Activated T-cell treated with anti-CD3 and anti-CD28 coated beads, Interleukin-2, amount 50 U/mL, for 4 hours (primary cell): ENCODE results near the gene GSTA4. TPM values are rescaled to one million over a fixed set of nuclear protein-coding genes. Genes with fewer than 3 reads are reported as not detected.
"Not testable (repeated sequence)": the region's sequence is repeated elsewhere in the genome, so short reads cannot be mapped to it uniquely, and the experiment has no call there.

ENCODE experiments used
- ATAC-seq, 2 donors: fragments of 200-7000 bp; cut with Tn5 transposase; one replicate each; pipeline ENCODE4 v1.10.0; 2021
- DNase-seq: peaks from one replicate; pipeline ENCODE4 v3.0.0-alpha.2; 2020
- H3K27me3 Mint-ChIP-seq: one replicate; pipeline ENCODE4 v1.8.0; 2021; ENCODE audit warnings: low read depth, mixed read lengths
- H3K36me3 Mint-ChIP-seq: one replicate; pipeline ENCODE4 v1.8.0; 2022; ENCODE audit warnings: mixed read lengths; ENCODE audit not compliant: insufficient read depth
- H3K4me1 Mint-ChIP-seq: one replicate; pipeline ENCODE4 v1.8.0; 2021; ENCODE audit warnings: low read depth, mixed read lengths
- H3K4me3 Mint-ChIP-seq: one replicate; pipeline ENCODE4 v1.8.0; 2021; ENCODE audit warnings: mild to moderate bottlenecking, moderate library complexity, mixed read lengths
- H3K9me3 Mint-ChIP-seq: one replicate; pipeline ENCODE4 v1.8.0; 2021; ENCODE audit warnings: mixed read lengths
- total RNA-seq, 3 donors: library from RNA; stranded (reverse); gene quantifications; one replicate each; pipeline ENCODE4 v1.2.1, GENCODE V29; 2021

Gene GSTA4
- total RNA-seq, 3 donors from 2014 or later, result 3.7 to 5.2 (median 3.9) TPM

DNA sequence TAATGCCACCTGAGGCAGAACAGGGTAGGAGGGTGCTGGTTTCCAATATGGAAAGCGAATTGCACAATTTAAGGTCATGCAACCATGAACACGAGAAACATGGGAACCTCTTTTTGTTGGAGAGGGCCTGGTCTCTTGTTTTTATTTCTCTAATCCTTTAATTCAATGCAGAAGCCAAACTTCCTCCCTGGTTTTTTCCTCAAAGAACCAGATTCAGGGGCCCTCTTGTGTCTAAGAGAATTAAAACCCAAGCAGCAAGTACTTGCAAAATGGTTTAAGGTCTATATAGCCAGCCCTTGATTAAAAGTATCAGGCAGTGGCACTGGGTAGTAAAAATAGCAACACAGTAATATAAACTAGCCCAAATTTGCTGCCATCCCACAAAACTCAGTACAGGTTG, 19.5 kb downstream of the GSTA4 start:
- ATAC-seq, result no peak
- H3K27me3 Mint-ChIP-seq, result no peaks in the 10 kb centered on the region
- H3K9me3 Mint-ChIP-seq, result no peaks in the 10 kb centered on the region
- H3K36me3 Mint-ChIP-seq, result no peaks in the 10 kb centered on the region
- peaks cover 22% of the 10 kb centered on the region for H3K4me1 Mint-ChIP-seq
- DNase-seq, result no peak
- H3K4me3 Mint-ChIP-seq, result no peak overlapping the region

DNA sequence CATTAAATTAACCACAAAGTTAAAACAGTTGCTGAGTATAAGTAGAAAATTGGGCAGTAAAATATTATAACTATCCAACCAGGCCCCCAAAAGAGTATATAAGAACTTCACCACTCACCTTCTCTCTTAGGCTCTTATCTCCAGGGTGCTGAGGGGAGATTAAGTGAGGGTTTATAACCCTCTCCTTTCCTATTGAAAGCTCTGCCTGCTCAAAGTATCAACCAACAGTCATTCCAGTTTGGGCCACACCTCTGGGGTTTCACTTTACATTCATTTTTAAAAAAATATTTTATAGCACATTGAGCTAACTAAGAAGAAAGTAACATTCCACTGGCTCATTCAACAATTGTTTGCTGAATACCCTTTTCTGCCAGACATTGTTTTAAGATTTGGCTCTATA, 22.1 kb downstream of the GSTA4 start:
- Mint-ChIP-seq H3K27me3 (no peaks in the 10 kb centered on the region), H3K36me3 (no peaks in the 10 kb centered on the region), H3K4me3 (no peak overlapping the region), H3K9me3 (no peaks in the 10 kb centered on the region), H3K4me1 (peaks cover 17% of the 10 kb centered on the region)
- no peak for ATAC-seq
- no peak for DNase-seq

DNA sequence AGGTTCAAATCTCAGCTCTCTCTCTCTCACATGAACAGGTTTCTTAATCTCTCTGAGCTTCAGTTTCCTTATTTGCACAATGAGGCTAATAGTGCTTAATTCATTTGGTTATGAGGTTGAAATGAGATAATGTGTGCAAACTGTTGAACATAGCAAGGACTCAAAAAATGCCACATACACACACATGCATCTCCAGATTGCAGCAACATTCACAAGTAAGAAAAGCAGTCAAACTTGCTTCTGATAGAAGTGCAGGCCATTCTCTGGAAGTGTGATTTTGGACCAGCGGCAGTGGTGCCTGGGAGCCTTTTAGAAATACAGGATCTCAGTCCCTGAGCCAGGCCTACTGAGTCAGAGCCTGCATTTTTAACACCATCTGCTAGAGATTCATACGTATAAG, 25.7 kb downstream of the GSTA4 start:
- H3K36me3 Mint-ChIP-seq, result no peaks in the 10 kb centered on the region
- H3K4me3 Mint-ChIP-seq, result no peak overlapping the region
- H3K4me1 Mint-ChIP-seq, result no peaks in the 10 kb centered on the region
- H3K9me3 Mint-ChIP-seq, result no peaks in the 10 kb centered on the region
- DNase-seq (no peak), ATAC-seq (no peak)
- H3K27me3 Mint-ChIP-seq, result no peaks in the 10 kb centered on the region

DNA sequence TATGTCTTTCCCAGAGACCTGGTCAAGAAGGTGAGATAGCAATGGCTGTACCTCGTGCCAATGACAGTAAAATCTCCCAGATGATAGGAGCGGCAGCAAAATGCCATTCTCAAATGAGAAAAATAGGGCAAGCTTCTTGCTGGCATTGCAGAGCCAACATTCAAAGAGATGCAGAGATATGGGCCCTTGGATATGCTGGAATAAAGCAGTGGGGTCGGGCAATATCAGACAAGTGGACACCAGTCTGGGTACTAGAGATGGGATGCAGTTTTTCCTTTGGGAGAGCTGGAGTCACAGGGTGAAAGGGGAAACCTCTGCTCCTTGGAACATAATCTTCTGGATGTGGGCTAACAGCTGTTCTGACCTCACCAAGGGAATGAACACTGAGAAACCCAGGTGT, 29.0 kb downstream of the GSTA4 start:
- Mint-ChIP-seq H3K9me3 (no peaks in the 10 kb centered on the region), H3K27me3 (no peaks in the 10 kb centered on the region), H3K36me3 (no peaks in the 10 kb centered on the region), H3K4me1 (no peaks in the 10 kb centered on the region), H3K4me3 (no peak overlapping the region)
- DNase-seq (no peak), ATAC-seq (no peak)

DNA sequence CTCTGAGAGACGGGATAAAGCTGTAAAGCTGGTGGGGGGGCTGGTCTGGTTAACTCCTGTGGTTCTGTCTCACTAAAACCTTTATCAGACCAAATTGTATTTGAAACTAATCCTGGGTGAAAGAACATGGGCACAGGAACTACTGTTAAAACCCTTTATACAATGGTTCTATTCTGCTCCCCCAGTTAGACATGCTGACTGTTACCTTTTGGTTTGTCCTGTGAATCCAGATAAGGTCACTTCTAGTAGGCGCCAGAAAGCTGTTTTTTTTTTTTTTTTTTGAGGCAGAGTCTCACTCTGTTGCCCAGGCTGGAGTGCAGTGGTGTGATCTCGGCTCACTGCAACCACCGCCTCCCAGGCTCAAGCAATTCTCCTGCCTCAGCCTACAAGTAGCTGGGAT, 29.7 kb downstream of the GSTA4 start:
- no peak for DNase-seq
- Mint-ChIP-seq H3K4me3 (no peak overlapping the region), H3K4me1 (no peaks in the 10 kb centered on the region), H3K27me3 (no peaks in the 10 kb centered on the region), H3K9me3 (no peaks in the 10 kb centered on the region), H3K36me3 (no peaks in the 10 kb centered on the region)
- no peak for ATAC-seq

DNA sequence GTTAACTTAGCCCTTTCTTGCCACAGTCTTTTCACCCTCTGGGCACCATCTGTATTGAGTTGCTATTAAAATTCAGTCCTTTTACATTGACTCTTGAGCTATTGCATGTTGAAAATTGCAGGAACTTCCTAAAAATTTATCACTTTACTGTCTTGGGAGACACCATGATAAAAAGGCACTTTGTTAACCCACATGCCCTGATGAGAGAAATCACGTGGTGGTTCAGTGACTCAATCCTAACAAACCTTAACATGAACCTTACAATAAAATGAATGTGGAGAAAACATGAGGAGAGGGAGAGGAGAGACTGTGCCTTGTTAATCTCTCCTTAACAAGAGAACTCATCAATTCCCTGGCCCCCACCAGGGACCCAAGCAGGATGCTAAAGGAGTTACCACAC, 30.8 kb downstream of the GSTA4 start:
- Mint-ChIP-seq H3K4me1 (no peaks in the 10 kb centered on the region), H3K4me3 (no peak overlapping the region), H3K36me3 (no peaks in the 10 kb centered on the region), H3K27me3 (no peaks in the 10 kb centered on the region), H3K9me3 (no peaks in the 10 kb centered on the region)
- ATAC-seq (no peak), DNase-seq (no peak)

DNA sequence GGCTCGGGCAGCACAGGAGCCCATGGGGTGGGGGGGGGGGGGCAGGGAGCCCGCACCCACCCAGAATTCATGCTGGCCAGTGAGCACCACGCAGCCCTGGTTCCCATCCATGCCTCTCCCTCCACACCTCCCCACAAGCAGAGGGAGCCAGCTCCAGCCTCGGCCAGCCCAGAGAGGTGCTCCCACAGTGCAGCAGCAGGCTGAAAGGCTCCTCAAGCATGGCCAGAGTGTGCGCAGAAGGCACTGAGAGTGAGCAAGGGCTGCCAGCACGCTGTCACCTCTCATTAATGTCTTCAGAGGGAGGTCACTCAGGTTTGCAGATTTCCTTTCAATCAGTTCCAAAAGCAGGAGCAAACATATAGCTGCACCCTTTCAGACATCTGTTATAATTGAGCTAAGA, 32.4 kb downstream of the GSTA4 start:
- DNase-seq (no peak), ATAC-seq (no peak)
- no peaks in the 10 kb centered on the region for H3K9me3 Mint-ChIP-seq
- H3K27me3 Mint-ChIP-seq, result no peaks in the 10 kb centered on the region
- H3K4me3 Mint-ChIP-seq, result no peak overlapping the region
- H3K4me1 Mint-ChIP-seq, result no peaks in the 10 kb centered on the region
- H3K36me3 Mint-ChIP-seq, result no peaks in the 10 kb centered on the region

DNA sequence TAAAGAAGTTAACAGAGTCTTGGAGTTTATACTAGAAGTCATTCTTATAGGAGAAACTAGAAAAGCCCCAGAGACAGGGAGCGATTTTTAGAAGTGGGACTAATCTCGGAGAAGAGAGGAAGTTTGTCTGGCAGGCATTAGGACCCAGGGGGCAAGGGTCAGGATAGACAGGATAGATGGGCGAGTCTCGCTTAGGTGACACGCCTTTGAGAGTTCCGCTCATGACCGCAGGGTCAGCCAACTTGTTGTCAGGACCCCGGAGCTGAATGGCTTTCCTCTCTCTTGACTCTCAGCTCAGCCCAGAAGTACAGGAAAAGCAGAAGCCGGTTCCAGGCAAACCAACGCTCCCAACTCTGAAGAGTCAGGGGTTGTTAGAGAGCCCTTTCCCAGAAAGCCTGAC, 34.1 kb downstream of the GSTA4 start:
- H3K4me3 Mint-ChIP-seq, H3K27me3 Mint-ChIP-seq, H3K9me3 Mint-ChIP-seq, H3K4me1 Mint-ChIP-seq, H3K36me3 Mint-ChIP-seq, ATAC-seq, DNase-seq: not testable (repeated sequence)

DNA sequence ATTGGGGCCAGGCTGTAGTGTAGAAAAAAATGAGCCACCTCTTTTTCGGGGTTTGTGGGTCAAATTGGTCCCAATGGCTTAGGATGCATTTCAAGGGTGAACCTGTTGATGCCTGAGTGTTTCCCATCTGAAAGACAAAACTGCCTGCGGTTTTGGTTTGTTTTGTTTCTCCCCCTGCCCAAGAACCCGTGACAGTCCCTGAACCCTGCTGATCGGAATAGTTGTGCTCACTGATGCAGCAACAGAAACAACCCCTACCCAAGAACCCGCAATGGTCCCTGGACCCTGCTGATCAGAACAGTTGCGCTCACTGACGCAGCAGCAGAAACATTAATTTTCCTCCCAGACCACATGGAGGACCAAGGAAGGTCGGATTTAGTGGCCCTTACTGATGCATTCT, 34.9 kb downstream of the GSTA4 start:
- not testable (repeated sequence) for ATAC-seq, H3K9me3 Mint-ChIP-seq, H3K36me3 Mint-ChIP-seq, H3K4me1 Mint-ChIP-seq, H3K27me3 Mint-ChIP-seq, DNase-seq, H3K4me3 Mint-ChIP-seq

DNA sequence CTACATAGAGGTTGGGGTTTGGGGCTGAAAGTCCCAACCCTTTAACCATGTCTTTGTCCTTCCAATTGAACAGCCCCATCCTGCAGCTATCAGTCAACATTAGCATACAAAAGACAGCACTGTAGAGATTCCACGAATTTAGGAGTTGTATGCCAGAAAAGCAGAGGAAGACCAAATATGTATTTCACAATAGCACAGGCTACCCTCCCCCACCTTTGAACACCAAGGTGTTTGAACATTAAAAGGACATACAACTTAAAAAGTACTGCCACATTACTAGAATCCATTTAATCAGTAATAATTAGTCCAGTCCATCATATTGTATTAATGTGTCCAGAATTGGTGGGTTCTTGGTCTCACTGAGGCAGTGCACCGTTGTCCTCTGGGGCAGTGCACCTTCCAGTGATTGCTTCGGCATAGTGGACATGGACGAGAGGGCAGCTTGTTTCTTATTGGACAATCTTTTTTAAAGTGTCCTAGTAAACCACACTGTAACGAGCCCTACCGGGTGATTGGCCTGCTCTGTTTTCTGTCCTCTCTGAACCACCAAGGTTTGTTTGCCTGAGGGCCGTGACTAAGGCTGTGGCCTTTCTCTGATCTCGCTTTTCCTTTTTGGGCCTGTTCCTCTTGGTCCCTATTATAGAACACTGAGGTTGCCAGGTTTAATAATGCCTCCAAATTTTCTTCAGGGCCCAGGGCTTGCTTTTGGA, 36.4 kb downstream of the GSTA4 start:
- ATAC-seq (no peak), DNase-seq (no peak)
- Mint-ChIP-seq H3K4me3 (no peak overlapping the region), H3K36me3 (no peaks in the 10 kb centered on the region), H3K9me3 (no peaks in the 10 kb centered on the region), H3K27me3 (no peaks in the 10 kb centered on the region), H3K4me1 (no peaks in the 10 kb centered on the region)

DNA sequence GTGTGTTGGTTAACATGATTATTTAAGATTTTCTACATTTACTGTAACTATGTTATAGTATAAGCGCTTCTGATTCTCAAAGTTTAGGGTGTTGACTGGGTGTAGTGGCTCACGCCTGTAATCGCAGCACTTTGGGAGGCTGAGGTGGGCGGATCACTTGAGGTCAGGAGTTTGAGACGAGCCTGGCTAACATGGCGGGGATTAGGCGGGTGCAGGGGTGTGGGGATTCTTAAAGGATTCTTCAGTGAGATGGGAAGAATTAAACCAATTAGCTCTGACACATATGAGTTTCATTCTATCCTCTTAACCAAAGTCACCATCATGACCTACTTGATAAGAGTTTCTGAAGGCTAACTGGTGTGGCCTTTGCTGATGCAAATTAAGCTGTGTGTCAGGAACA, 39.2 kb downstream of the GSTA4 start:
- Mint-ChIP-seq H3K4me1 (no peaks in the 10 kb centered on the region), H3K27me3 (no peaks in the 10 kb centered on the region), H3K36me3 (no peaks in the 10 kb centered on the region), H3K9me3 (no peaks in the 10 kb centered on the region), H3K4me3 (no peak overlapping the region)
- no peak for DNase-seq
- ATAC-seq, result no peak

DNA sequence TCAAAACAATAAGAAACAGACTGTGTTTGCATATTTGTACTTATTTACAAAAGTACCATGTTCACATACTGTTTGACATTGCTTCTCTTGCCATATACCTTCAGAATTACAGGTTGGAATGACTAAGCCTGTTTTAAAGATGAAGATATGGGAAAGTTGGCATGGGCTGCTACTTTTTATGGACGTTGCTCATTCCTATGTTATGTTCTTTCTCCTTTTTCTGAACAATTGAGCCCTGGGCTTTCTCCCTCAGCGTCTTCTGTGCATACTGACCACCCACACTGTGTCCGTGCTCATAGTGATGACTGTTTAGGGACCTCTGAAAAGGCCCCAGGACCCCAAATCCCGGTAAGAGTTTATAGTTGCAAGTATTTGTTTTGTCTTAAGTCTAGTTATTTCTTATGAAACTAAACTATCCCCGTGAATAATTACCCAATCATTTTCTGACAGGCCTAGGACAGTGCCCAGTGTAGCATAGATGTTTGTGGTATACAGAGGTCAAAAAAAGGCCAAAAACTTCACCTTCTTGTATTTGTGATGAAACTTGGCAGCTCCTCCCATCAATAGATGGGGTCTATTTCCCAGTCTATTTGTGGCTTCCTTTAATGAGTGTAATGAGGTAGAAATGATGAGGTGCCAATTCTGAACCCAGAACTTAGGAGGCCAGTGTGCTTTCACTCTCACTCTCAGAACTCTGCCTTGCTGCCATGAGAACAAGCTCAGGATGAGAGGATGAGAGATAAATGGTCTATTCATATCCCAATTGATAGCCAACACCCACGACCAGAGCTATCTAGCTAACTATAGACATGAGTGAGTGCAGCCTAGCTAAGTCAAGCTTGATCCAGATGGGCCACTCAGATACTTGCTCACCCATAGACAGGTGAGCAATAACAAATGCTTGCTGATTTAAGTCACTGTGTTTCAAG, 40.9 kb downstream of the GSTA4 start:
- Mint-ChIP-seq H3K27me3 (no peaks in the 10 kb centered on the region), H3K36me3 (no peaks in the 10 kb centered on the region), H3K4me1 (no peaks in the 10 kb centered on the region), H3K9me3 (no peaks in the 10 kb centered on the region), H3K4me3 (no peak overlapping the region)
- ATAC-seq (no peak), DNase-seq (no peak)

DNA sequence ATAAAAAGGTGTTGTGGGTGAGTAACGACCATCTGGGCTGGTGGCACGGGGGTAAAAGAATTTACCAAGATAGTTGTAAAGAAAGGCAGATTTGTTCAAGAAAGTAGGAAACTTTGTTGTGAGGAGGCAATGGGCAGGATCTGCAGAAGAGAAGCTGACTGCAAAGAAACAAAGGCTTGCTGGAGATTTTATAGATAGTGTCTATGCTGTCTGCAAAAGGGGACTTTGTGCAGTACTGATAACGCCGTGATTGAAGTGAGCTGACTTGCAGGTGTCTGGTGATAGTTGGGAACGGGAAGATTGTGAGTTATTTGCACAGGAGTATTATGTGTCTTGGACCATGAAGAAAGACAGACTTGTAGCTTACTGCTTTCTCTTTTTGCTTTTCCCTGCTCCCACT, 48.8 kb downstream of the GSTA4 start:
- DNase-seq (no peak), ATAC-seq (no peak)
- no peaks in the 10 kb centered on the region for H3K36me3 Mint-ChIP-seq
- no peak overlapping the region for H3K4me3 Mint-ChIP-seq
- H3K27me3 Mint-ChIP-seq, result peaks cover 16% of the 10 kb centered on the region
- H3K9me3 Mint-ChIP-seq, result no peaks in the 10 kb centered on the region
- peaks cover 3% of the 10 kb centered on the region for H3K4me1 Mint-ChIP-seq

DNA sequence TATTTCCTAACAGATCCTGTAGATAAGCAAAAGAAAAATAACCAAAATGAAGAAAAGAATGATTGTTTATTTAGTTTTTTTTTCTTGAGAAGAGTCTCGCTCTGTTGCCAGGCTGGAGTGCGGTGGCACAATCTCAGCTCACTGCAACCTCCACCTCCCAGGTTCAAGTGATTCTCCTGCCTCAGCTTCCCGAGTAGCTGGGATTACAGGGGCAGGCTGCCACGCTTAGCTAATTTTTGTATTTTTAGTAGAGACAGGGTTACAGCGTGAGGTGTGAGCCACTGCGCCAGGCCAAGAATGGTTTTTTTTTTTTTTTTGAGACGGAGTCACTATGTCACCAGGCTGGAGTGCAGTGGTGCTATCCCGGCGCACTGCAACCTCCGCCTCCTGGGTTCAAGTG, 52.3 kb downstream of the GSTA4 start:
- DNase-seq, H3K36me3 Mint-ChIP-seq, H3K9me3 Mint-ChIP-seq, H3K4me3 Mint-ChIP-seq, H3K4me1 Mint-ChIP-seq, ATAC-seq: not testable (repeated sequence)
- peaks cover 14% of the 10 kb centered on the region for H3K27me3 Mint-ChIP-seq

DNA sequence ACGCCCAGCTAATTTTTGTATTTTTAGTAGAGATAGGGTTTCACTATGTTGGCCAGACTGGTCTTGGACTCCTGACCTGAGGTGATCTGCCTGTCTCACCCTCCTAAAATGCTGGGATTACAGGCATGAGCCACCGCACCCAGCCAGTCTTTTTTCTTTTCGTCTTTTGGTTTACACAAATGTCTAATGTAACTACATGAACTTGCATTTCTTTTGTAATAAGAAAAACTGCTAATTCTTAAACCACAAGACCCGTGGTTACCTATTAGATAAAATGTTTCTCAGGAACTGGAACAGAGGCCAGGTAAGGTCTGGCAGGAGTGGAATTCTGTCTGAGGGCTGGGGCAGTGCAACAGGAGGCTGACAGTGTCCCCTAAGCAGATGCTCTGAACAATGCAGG, 52.9 kb downstream of the GSTA4 start:
- H3K4me1 Mint-ChIP-seq, result peaks cover 3% of the 10 kb centered on the region
- no peaks in the 10 kb centered on the region for H3K9me3 Mint-ChIP-seq
- no peaks in the 10 kb centered on the region for H3K36me3 Mint-ChIP-seq
- H3K4me3 Mint-ChIP-seq, result no peak overlapping the region
- peaks cover 14% of the 10 kb centered on the region for H3K27me3 Mint-ChIP-seq
- DNase-seq, result no peak
- ATAC-seq, result no peak
